Endothelial cell (in vitro differentiated cells): ENCODE measurements around the gene NAT16. TPM values are rescaled to one million over a fixed set of nuclear protein-coding genes. Genes with fewer than 3 reads are reported as not detected.
A peak's percentile ranks its signal among the peaks of the same experiment; 100 is the strongest.

Source experiments
- DNase-seq: peaks from one replicate; pipeline ENCODE4 v3.0.0; 2021; ENCODE audit warnings: low spot score
- H3K27ac Mint-ChIP-seq: one replicate; pipeline ENCODE4 v1.8.0; 2021; ENCODE audit warnings: mixed read lengths, inconsistent platforms; ENCODE audit not compliant: unreplicated experiment
- H3K27me3 Mint-ChIP-seq: one replicate; pipeline ENCODE4 v1.8.0; 2021; ENCODE audit warnings: mild to moderate bottlenecking, moderate library complexity, mixed read lengths, inconsistent platforms; ENCODE audit not compliant: unreplicated experiment
- H3K36me3 Mint-ChIP-seq: one replicate; pipeline ENCODE4 v1.8.0; 2021; ENCODE audit warnings: mild to moderate bottlenecking, low read depth, mixed read lengths, inconsistent platforms; ENCODE audit not compliant: unreplicated experiment
- H3K4me1 Mint-ChIP-seq: one replicate; pipeline ENCODE4 v1.8.0; 2021; ENCODE audit warnings: mild to moderate bottlenecking, mixed read lengths, inconsistent platforms; ENCODE audit not compliant: unreplicated experiment
- H3K4me3 Mint-ChIP-seq: one replicate; pipeline ENCODE4 v1.8.0; 2021; ENCODE audit warnings: mild to moderate bottlenecking, mixed read lengths, inconsistent platforms; ENCODE audit not compliant: unreplicated experiment
- H3K9me3 Mint-ChIP-seq: one replicate; pipeline ENCODE4 v1.8.0; 2021; ENCODE audit warnings: mixed read lengths, inconsistent platforms; ENCODE audit not compliant: unreplicated experiment
- total RNA-seq: library from RNA; stranded (reverse); fragmentation: NEBNext Ultra II Directional; extraction: Animal tissue kit (Norgen Biotek cat#: 25700); gene quantifications from one replicate; pipeline ENCODE4 v1.2.1, GENCODE V29; 2021; ENCODE audit not compliant: unreplicated experiment
- TF ChIP-seq, protein P1 (sequence below): fragments of 200-600 bp; sonication (generic); IDR thresholded peaks from one replicate; pipeline ENCODE4 v1.5.0; 2021; ENCODE audit warnings: antibody characterized with exemption; ENCODE audit not compliant: unreplicated experiment

Gene NAT16
- total RNA-seq, 1 donor from 2014 or later = not detected

- Mint-ChIP-seq H3K36me3 (no peaks in the 10 kb centered on the region), H3K4me1 (peaks cover 12% of the 10 kb centered on the region), H3K27ac (peak overlapping the region; percentile 74), H3K27me3 (peaks cover 15% of the 10 kb centered on the region), H3K9me3 (no peaks in the 10 kb centered on the region), H3K4me3 (peak overlapping the region; percentile 94)
- TF ChIP-seq, protein P1, sequence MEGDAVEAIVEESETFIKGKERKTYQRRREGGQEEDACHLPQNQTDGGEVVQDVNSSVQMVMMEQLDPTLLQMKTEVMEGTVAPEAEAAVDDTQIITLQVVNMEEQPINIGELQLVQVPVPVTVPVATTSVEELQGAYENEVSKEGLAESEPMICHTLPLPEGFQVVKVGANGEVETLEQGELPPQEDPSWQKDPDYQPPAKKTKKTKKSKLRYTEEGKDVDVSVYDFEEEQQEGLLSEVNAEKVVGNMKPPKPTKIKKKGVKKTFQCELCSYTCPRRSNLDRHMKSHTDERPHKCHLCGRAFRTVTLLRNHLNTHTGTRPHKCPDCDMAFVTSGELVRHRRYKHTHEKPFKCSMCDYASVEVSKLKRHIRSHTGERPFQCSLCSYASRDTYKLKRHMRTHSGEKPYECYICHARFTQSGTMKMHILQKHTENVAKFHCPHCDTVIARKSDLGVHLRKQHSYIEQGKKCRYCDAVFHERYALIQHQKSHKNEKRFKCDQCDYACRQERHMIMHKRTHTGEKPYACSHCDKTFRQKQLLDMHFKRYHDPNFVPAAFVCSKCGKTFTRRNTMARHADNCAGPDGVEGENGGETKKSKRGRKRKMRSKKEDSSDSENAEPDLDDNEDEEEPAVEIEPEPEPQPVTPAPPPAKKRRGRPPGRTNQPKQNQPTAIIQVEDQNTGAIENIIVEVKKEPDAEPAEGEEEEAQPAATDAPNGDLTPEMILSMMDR = no peak
- no peak for DNase-seq
These were observed 36.1 kb upstream of the NAT16 start for GRCh38 chr7:101216001-101216859.

DNA sequence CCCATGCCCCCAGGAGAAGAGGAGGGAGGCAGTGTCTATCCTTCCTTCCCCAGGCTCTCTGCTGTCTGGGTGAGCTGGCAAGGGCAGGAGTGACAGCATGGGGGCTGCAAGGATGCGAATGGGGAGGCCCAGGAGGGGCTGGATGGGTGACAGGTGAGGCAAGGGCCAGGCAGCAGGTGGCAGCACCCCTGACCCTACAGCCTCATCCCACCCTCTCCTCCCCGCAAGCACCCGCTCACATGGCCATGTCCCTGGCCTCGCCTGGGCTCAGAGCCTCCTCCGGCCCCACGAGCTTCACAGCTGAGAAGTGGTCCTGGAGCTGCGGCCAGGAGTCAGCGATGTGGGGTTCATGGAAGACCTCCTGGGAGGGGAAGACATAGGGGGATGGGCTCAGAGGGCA lies 31.9 kb upstream of the NAT16 start:
- TF ChIP-seq, protein P1 = no peak
- H3K27ac Mint-ChIP-seq = no peak overlapping the region
- peaks cover 7% of the 10 kb centered on the region for H3K4me1 Mint-ChIP-seq
- no peaks in the 10 kb centered on the region for H3K9me3 Mint-ChIP-seq
- peaks cover 6% of the 10 kb centered on the region for H3K27me3 Mint-ChIP-seq
- no peak for DNase-seq
- H3K4me3 Mint-ChIP-seq = peak overlapping the region; percentile 73
- peaks cover 10% of the 10 kb centered on the region for H3K36me3 Mint-ChIP-seq

GRCh38 chr7:101211501-101211900 lies 31.4 kb upstream of the NAT16 start:
- TF ChIP-seq, protein P1 = no peak
- no peaks in the 10 kb centered on the region for H3K9me3 Mint-ChIP-seq
- no peak overlapping the region for H3K27ac Mint-ChIP-seq
- peaks cover 6% of the 10 kb centered on the region for H3K27me3 Mint-ChIP-seq
- H3K4me1 Mint-ChIP-seq = peaks cover 3% of the 10 kb centered on the region
- no peak for DNase-seq
- H3K36me3 Mint-ChIP-seq = peaks cover 10% of the 10 kb centered on the region
- H3K4me3 Mint-ChIP-seq = peak overlapping the region; percentile 73

DNA sequence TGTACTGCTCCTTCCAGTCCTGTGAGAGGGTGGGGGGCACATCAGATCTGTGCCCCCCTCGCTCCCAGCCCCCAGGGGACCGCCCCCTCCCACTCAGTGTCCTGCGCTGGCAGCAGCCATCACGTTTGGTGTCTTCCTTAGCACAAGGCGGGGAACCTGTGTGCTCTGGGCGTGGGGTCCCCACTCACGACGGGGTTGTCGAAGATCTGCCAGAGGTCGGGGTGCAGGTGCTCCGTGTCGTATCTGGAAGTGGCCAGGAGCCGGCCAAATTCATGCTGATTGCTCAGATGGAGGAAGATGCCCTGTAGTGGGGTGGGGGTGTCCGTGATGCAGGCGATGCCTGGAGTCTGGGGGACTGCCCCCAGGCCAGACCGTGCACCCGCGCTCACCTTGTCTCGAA lies 30.1 kb upstream of the NAT16 start:
- Mint-ChIP-seq H3K27me3 (peaks cover 4% of the 10 kb centered on the region), H3K4me1 (no peaks in the 10 kb centered on the region), H3K9me3 (no peaks in the 10 kb centered on the region), H3K27ac (no peak overlapping the region), H3K36me3 (peaks cover 10% of the 10 kb centered on the region), H3K4me3 (peak overlapping the region; percentile 51)
- TF ChIP-seq, protein P1 = no peak
- no peak for DNase-seq

GRCh38 chr7:101208794-101209193 lies 28.7 kb upstream of the NAT16 start:
- Mint-ChIP-seq H3K4me3 (no peak overlapping the region), H3K27me3 (peaks cover 2% of the 10 kb centered on the region), H3K36me3 (peaks cover 10% of the 10 kb centered on the region), H3K27ac (no peak overlapping the region), H3K9me3 (no peaks in the 10 kb centered on the region), H3K4me1 (no peaks in the 10 kb centered on the region)
- no peak for DNase-seq
- TF ChIP-seq, protein P1 = no peak
